ENCODE data around the gene STH. TPM values are rescaled to one million over a fixed set of nuclear protein-coding genes. Genes with fewer than 3 reads are reported as not detected.

Gene STH
- total and polyA plus RNA-seq, 10 of the 15 experiments (the other 5 are each of a cell fraction or from before 2014, with no cell fraction given), result not detected

DNA sequence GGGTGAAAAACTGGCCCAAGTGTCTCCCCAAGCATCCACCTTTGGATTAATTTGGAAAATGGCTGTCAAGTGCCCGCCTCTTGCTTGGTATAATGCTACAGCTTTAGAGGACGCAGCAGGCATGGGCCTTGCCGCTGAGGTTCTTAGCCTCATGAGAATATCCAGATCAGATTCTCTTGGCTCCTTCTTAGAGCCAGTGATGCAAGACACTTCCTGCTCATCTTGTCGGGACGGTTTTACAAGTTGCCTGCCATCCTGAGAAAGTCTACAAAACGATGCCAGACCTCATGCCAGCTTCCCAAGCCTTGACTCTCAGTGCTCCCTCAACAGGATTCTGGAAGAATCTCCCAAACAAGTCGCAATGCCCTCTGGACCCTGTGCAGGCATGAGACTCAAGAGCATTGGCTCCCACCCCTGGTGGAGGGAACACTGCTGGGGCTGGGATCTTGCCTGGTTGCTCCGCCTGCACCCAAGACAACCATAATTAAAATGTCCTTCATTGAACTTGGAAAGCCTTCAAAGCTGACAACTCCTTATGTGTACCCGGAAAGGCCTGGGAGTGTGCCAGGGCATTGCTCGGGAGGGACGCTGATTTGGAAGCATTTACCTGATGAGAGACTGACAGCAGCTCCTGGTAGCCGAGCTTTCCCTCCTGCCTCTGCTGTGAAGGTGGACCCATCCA lies 25.8 kb upstream of the STH start (continued):
- TF ChIP-seq, protein P1, sequence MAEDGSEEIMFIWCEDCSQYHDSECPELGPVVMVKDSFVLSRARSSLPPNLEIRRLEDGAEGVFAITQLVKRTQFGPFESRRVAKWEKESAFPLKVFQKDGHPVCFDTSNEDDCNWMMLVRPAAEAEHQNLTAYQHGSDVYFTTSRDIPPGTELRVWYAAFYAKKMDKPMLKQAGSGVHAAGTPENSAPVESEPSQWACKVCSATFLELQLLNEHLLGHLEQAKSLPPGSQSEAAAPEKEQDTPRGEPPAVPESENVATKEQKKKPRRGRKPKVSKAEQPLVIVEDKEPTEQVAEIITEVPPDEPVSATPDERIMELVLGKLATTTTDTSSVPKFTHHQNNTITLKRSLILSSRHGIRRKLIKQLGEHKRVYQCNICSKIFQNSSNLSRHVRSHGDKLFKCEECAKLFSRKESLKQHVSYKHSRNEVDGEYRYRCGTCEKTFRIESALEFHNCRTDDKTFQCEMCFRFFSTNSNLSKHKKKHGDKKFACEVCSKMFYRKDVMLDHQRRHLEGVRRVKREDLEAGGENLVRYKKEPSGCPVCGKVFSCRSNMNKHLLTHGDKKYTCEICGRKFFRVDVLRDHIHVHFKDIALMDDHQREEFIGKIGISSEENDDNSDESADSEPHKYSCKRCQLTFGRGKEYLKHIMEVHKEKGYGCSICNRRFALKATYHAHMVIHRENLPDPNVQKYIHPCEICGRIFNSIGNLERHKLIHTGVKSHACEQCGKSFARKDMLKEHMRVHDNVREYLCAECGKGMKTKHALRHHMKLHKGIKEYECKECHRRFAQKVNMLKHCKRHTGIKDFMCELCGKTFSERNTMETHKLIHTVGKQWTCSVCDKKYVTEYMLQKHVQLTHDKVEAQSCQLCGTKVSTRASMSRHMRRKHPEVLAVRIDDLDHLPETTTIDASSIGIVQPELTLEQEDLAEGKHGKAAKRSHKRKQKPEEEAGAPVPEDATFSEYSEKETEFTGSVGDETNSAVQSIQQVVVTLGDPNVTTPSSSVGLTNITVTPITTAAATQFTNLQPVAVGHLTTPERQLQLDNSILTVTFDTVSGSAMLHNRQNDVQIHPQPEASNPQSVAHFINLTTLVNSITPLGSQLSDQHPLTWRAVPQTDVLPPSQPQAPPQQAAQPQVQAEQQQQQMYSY (CRISPR knock-in tag; IDR thresholded peaks at IDR 0.05), result no peak
- TF ChIP-seq POLR2AphosphoS2 (IDR thresholded peaks at IDR 0.05; ENCODE audit: low read depth, low read length), result no peak
- TF ChIP-seq PAX5 (IDR thresholded peaks at IDR 0.05; ENCODE audit: borderline replicate concordance, low read depth, low read length), result no peak
- no peak for TF ChIP-seq CBX5 (IDR thresholded peaks at IDR 0.05; ENCODE audit: low read depth)
- TF ChIP-seq SUPT20H (IDR thresholded peaks at IDR 0.05; ENCODE audit: borderline replicate concordance, control insufficient read depth, low read depth, low read length), result no peak
- no peak for TF ChIP-seq NR2C2 (IDR thresholded peaks at IDR 0.05; ENCODE audit: borderline replicate concordance, control insufficient read depth, insufficient read length, low read depth)
- TF ChIP-seq, protein P2, sequence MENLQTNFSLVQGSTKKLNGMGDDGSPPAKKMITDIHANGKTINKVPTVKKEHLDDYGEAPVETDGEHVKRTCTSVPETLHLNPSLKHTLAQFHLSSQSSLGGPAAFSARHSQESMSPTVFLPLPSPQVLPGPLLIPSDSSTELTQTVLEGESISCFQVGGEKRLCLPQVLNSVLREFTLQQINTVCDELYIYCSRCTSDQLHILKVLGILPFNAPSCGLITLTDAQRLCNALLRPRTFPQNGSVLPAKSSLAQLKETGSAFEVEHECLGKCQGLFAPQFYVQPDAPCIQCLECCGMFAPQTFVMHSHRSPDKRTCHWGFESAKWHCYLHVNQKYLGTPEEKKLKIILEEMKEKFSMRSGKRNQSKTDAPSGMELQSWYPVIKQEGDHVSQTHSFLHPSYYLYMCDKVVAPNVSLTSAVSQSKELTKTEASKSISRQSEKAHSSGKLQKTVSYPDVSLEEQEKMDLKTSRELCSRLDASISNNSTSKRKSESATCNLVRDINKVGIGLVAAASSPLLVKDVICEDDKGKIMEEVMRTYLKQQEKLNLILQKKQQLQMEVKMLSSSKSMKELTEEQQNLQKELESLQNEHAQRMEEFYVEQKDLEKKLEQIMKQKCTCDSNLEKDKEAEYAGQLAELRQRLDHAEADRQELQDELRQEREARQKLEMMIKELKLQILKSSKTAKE (IDR thresholded peaks at IDR 0.05; ENCODE audit: low read depth, poor library complexity, severe bottlenecking), result no peak
- TF ChIP-seq ESRRA (IDR thresholded peaks at IDR 0.05; ENCODE audit: low read length), result no peak
- TF ChIP-seq FOS (IDR thresholded peaks at IDR 0.05; ENCODE audit: borderline replicate concordance, extremely low read depth, insufficient read length), result no peak
- TF ChIP-seq, protein P3, sequence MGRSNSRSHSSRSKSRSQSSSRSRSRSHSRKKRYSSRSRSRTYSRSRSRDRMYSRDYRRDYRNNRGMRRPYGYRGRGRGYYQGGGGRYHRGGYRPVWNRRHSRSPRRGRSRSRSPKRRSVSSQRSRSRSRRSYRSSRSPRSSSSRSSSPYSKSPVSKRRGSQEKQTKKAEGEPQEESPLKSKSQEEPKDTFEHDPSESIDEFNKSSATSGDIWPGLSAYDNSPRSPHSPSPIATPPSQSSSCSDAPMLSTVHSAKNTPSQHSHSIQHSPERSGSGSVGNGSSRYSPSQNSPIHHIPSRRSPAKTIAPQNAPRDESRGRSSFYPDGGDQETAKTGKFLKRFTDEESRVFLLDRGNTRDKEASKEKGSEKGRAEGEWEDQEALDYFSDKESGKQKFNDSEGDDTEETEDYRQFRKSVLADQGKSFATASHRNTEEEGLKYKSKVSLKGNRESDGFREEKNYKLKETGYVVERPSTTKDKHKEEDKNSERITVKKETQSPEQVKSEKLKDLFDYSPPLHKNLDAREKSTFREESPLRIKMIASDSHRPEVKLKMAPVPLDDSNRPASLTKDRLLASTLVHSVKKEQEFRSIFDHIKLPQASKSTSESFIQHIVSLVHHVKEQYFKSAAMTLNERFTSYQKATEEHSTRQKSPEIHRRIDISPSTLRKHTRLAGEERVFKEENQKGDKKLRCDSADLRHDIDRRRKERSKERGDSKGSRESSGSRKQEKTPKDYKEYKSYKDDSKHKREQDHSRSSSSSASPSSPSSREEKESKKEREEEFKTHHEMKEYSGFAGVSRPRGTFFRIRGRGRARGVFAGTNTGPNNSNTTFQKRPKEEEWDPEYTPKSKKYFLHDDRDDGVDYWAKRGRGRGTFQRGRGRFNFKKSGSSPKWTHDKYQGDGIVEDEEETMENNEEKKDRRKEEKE (IDR thresholded peaks at IDR 0.05), result no peak
- TF ChIP-seq FOXM1 (IDR thresholded peaks at IDR 0.05; ENCODE audit: low read depth, low read length), result no peak
- no peak for TF ChIP-seq SMARCA5 (IDR thresholded peaks at IDR 0.05)
- TF ChIP-seq SPI1 (IDR thresholded peaks at IDR 0.05; ENCODE audit: borderline replicate concordance, insufficient read depth, low read depth, low read length), result no peak

All from GM12878 (cell line).